GF-D8 (cell line): Measurements from ENCODE around the gene GOLGA8T.
"Not testable (repeated sequence)": the region's sequence is repeated elsewhere in the genome, so short reads cannot be mapped to it uniquely, and the experiment has no call there.

Experiments used
- DNase-seq: peaks from one replicate; lab custom pipeline; 2025; lab: John Stamatoyannopoulos, UW

GOLGA8T gene, protein sequence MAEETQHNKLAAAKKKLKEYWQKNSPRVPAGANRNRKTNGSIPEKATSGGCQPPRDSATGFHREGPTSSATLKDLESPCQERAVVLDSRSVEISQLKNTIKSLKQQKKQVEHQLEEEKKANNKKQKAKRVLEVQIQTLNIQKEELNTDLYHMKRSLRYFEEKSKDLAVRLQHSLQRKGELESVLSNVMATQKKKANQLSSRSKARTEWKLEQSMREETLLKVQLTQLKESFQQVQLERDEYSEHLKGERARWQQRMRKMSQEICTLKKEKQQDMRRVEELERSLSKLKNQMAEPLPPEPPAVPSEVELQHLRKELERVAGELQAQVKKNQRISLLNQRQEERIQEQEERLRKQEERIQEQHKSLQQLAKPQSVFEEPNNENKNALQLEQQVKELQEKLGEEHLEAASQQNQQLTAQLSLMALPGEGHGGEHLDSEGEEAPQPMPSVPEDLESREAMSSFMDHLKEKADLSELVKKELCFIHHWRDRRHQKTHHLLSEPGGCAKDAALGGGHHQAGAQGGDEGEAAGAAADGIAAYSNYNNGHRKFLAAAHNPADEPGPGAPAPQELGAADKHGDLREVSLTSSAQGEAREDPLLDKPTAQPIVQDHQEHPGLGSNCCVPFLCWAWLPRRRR

DNA sequence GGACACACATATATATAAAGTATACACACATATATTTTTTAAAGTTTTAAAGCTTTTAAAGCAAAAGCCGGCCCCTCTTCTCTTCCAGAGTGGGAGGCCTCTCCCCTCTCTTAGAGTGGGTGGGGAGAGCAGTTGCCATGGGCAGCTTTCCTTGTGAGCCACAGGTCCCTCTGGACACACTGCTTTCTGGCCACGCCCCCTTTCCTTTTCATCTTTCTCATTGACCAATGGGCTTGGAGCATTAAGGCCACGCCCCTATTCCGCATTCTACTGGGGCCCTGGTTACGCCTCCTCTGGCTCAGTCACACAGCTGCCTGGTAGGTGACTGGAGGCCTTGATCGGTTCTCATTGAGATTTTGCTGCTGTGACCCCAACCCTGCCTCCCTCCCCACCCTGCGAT lies at the start of gene GOLGA8T:
TSS of gene GOLGA8T (plus strand) at position 301 of the 400 bp plus-strand sequence. CDS start at position 399, 98 bp downstream.
- not testable (repeated sequence) for DNase-seq

DNA sequence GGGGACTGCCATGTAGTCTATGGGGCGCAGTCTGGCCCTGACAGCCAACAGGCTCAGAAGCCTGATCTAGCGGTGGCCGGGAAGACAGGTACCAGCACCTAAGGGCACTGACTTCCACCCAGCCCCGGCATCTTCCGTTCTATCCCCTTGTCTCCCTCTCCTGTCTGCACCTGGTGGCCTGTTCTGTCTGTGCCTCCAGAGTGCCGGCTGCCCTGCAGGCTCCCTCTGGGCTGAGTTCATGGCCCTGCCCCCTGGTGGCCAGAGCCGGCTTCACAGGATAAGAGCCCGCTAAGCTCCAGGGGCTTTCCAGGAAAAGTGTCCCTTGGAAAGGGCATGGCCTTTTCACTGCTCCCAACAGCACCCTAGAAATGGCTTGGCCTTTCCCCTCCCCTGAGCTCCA lies 37.0 kb upstream of the GOLGA8T start:
- not testable (repeated sequence) for DNase-seq

DNA sequence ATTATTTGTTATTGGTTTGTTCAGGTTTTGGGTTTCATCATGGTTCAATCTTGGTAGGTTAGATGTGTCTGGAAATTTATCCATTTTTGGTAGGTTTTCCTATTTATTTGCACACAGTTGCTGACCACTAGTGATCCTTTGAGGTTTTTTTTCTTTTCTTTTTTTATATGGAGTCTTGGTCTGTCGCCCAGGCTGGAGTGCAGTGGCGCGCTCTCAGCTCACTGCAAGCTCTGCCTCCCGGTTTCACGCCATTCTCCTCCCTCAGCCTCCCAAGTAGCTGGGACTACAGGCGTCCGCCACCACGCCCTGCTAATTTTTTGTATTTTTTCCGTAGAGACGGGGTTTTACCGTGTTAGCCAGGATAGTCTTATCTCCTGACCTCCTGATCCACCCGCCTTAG lies 32.0 kb upstream of the GOLGA8T start:
- DNase-seq = not testable (repeated sequence)

DNA sequence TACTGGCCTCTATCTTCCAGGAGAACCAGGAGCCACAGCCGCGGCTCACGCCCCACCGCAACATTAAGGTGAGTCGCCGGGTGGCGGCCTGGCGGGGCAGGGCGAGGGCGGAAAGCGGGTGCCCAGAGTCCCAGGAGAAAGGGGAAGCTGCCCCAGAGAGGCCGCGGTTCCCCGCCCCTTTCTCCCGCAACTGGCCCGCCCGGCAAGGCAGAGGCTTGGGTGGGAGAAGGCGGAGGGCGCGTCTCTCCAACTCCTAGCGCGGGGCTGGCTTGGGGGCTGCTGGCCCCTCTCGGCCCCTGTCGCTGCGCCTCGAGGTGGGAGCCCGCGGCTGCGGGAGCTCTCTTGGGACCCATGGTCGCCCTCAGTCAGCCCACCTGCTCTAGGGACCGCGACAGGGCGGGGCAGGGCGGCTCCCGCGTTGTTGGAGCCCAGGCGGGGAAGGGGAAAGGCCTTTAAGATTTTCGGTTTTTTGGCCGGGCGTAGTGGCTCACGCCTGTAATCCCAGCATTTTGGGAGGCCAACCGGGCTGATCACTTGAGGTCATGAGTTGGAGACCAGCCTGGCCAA lies 30.8 kb upstream of the GOLGA8T start:
- not testable (repeated sequence) for DNase-seq

DNA sequence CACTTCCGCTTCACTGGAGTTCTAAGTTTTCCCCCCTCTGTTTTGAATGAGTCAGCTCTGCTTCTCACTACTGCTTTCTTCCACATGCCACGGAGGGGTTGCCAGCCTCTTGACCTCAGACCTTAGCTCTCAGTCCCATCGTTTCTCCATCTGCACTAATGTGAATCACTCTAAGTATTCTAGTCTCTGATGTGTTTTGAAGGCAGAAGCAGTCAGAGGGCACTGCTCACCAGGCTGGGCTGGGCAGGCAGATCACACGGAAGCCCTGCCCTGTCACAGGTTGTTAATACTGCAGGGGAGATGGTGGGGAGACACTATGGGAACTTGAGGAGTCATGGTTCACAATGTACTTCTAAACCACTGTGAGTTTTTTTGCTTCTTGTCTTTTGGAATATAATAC lies 24.3 kb upstream of the GOLGA8T start:
- DNase-seq = not testable (repeated sequence)

DNA sequence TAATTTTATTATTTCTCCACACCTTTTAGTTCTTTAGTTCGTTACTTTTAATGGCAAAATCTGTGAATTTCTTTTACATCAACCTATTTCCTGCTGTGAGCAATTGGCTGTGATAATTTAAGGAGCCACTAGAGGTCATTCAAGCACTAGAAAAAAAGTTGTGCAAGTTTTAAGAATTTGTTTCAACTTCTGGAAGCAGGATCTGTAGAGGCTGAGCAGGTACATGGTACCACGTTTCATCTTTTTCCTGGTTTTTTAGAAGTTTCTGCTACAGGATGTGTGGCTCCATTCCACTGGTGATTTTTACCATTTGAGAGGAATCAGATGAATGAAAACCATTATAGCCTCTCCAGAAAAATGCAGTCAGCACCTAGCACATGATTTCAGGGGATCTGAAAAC lies 4.8 kb upstream of the GOLGA8T start:
- not testable (repeated sequence) for DNase-seq

DNA sequence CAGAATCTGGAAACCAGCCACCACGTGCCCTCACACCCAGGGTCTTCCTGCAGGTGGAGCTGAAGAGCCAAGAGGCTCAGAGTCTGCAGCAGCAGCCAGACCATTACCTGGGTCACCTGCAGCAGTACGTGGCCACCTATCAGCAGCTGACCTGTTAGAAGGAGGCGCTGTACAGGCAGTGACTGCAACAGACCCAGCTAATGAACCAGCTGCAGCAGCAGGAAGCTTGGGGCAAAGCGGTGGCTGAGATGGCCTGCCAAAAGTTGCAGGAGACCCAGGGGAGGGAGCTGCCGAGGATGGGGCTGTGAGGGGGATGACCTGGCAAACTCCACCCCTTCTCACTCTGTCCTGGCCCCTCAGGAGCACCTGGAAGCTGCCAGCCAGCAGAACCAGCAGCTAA lies 8.4 kb downstream of the GOLGA8T start:
- not testable (repeated sequence) for DNase-seq

DNA sequence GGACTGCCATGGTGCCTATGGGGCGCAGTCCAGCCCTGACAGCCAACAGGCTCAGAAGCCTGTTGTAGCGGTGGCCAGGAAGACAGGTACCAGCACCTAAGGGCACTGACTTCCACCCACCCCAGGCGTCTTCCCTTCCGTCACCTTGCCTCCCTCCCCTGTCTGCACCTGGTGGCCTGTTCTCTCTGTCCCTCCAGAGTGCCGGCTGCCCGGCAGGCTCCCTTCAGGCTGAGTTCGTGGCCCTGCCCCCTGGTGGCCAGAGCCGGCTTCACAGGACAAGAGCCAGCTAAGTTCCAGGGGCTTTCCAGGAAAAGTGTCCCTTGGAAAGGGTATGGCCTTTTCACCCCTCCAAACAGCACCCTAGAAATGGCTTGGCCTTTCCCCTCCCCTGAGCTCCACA lies 15.0 kb downstream of the GOLGA8T start:
- DNase-seq = not testable (repeated sequence)

DNA sequence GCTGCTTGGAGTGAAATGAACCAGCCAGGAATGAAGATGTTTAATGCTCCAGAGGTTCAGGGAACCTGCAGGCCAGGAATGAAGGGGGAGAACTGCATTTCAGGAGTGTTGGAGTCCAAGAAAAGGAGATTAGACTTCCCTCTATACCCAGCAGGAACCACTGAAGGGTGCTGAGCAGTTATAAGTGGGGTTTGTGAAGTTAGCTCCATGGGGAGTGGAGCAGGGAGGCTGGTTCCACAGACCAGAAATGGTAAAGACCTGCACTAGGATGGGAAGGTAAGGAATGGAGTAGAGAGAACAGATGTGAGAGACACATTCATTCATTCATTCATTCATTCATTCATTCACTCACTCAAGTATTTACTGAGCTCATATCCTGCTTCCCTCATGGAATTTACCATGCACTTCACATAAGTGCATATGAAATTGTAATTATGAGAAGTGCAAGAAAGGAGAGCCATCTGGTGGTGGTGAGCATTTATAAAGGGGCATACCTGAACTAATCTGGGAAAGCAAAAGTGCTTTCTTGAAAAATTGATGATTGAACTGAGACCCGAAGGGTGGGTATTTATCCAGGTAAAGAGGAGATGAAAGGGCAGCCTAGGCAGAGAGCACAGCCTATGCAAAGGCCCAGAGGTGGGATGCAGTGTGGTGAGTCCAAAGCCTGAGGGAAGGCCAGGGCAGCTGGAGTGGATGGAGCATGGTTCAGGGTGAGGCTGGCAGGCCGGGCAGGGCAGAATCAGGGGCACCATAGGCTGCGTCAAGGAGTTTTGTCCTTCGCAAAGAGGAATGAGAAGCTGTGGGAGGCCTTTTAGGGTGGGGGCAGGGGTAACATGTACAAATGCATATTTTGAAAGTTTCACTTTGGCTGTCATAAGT lies 27.9 kb downstream of the GOLGA8T start:
- DNase-seq = not testable (repeated sequence)

DNA sequence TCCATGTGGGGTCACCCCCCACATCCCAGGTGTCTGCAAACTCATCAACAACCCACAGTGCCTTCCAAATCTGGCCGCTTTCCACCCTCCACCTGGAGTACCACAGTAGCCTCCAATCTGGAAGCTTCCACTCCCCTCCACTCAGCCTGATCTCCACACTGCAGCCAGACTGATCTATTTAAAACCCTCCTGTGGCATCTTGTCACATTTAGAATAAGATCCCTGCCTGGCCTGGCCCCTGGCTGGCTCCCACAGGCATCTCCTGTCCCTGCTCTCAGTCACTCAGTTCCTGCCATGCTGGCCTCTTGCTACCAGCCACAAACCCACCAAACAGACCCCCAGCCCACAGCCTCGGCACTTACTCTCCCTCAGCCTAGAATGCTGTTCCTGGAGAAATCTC lies 28.9 kb downstream of the GOLGA8T start:
- not testable (repeated sequence) for DNase-seq

DNA sequence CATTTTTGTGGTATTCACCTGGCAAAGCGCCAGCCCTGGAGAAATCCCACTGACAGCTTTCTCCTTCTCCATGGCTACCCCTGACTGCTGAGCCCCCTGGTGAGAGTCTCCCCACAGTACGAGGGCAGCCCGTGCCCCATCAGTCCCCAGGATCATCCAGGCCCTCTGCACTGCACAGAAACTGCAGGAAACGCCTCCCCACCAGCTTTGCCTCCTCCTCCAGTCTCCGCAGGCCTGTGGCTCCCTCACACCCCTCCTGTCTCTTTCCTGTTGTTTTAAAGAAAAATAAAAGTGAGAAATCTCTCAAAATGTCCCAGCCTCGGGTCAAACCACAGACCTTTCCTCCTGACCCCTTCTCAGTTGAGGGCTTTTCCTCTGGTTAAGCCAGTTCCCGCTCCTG lies 29.4 kb downstream of the GOLGA8T start:
- not testable (repeated sequence) for DNase-seq

DNA sequence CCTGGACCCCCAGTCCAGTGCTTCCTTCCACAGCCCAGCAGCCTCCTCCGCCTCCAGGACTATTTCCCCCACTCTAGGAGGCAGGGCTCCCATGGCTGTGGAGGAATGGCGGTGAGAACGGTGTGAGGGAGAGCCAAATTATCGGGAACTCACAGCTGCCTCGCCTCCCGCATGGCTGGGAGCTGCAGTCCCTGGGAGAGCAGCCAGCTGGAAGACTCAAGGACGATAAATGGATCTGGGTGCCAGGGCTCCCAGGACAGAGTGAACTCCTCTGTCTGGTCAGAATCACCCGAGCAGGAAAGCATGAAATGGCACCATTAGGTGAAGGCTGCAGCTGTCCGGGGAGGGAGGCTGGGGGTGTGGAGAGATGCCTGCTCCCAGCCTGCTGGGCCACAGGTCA lies 32.6 kb downstream of the GOLGA8T start:
- DNase-seq = not testable (repeated sequence)

DNA sequence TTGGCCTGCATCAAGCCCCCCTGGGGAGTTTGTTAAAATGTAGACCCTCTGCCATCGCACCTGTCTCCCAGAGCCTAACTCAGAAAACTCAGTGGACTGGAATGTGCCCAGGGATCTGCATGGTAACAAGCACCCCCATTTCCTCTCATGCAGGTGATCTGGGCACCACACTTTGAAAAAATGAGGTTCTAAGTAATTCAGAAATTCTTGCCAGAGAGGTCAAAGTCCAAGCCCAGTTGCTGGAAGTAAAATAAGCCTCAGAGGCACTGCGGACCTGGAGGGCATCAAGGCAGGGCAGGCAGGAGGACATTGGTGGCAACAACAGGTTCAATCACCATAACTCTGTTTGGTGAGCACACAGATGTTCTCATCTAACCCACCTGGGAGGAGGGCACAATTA lies 33.0 kb downstream of the GOLGA8T start:
- DNase-seq = not testable (repeated sequence)

DNA sequence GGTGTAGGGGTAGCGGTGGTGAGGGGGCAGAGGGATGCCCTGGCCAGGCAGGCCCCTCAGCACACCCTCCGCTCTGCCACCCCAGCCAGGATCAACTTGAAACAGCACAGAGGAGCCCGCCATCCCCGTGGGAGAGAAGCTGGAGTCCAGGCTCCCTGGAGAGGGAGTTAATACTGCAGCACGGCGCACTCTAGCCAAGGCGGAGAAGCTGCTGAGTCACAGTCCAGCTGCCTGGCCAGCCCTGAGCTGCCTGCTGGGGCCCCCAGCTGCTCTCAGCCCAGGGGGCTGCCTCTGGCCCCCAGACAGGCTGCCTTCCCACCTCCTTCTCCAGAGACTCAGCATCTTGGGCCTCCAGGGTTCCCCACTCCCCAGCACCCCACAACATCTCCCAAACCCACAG lies 36.6 kb downstream of the GOLGA8T start:
- DNase-seq = not testable (repeated sequence)

DNA sequence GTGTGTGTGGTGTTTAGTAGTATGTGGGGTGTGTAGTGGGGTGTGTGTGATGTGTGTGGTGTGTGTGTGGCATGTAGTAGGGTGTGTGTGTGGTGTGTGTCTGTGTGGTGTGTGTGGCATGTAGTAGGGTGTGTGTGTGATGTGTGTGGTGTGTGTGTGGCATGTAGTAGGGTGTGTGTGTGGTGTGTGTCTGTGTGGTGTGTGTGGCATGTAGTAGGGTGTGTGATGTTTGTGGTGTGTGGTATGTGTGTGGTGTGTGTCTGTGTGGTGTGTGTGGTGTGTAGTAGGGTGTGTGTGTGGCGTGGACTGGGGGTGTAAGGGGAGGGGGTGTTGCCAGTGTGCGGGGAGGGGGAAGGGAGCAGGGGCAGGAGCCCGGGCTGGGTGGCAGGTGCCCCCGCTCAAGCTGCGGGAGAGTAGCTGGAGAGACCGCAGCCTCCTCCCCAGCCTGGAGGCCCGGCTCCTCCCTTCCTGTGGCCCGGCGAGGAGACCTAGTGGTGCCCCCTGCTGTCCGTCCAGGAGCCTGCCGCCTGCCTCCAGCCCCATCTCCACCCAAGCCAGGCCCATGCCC lies 38.3 kb downstream of the GOLGA8T start:
- DNase-seq = not testable (repeated sequence)

DNA sequence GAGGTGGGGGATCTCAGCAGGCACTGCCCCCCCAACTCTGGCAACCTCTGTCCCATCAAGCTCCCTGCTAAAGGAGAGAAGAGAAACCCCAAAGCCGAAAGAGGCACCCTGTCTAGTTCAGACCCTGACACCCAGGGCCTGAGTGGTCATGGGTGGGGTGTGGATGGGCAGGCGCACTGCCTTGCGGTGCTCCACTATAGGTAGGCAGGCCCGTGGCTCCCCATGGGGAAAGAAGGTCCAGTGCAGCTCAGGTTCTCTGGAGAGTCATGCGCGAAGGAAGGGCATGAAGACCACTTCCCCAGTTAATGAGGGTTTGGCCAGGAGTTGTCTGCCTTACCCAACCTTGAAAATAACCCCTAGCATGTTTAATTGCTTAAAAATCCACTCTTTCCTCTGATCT lies 40.4 kb downstream of the GOLGA8T start:
- DNase-seq = not testable (repeated sequence)

DNA sequence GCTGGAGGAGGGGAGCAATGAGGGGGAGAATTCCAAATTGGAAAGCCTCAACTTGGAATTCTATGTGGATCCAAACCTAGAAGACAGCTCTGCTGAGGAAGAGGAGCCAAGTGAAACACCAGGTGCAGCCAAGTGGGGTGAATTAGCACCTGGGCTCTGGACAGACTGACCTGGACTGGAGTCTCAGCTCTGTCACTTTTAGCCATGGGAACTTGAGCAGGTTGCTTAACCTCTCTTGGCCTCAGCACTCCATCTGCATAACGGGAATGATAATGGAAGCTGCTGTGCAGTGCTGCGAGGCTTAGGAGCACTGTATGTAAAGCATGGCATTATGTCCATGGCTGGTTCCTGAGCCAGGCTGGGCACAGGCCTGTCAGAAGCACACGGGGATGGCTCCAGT lies 41.8 kb downstream of the GOLGA8T start:
- not testable (repeated sequence) for DNase-seq

DNA sequence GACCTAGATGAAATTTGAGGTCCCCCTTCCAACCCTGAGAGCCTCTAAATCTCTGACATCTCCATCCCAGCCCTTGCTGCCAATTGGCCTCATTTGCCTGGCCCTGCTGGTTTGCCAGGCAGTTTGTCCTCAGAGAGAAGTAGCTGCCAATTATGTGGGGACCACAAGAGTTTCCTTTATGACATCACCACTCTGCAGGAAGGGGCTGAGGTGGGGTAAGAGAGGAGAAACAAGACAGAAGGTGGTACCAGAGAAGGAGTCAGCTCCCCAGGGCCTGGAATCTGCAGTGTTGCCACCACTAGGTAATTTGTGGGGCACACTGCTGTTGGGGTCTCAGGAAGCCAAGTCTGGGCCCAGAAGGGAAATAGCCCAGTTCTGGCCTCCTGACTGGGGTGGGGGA lies 45.0 kb downstream of the GOLGA8T start:
- not testable (repeated sequence) for DNase-seq

DNA sequence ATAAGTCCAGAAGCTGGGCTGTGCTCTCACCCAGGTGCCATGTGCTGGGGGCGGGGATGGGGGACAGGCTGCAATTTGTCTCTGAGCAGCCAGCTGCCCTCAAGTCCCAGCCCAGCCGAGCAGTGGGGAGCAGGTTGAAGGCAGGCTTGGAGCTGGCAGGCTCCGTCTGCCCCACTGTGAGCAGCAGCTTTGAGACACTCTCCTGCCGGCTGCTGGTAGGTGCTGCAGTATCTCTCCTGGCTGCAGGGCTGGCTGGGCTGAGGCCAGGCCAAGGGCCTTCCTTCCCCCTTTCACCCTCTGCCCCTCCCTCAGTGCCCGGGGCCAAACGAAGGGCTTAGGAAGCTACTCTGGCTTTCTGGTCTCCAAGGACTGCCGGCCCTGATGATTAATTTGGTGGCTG lies 50.6 kb downstream of the GOLGA8T start:
- DNase-seq = not testable (repeated sequence)

DNA sequence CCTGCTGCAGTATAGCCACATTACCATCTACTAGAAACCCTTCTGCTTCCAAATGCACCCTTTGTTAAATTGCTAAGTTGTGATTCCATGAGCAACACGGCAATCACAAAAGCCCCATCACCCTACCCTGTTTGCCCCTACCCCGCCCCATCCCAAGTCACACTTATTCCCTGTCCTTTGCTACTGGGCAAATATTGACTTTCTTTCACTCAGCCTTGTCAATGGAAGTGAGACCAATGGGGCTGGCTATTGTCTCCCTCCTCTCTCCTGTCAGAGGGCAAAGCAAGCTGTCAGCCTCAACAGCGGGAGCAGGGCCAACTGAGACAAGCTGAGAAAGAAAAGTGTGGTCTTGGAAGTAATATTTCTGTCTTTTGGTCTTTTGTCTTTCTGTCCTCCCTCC lies 52.6 kb downstream of the GOLGA8T start:
- not testable (repeated sequence) for DNase-seq

DNA sequence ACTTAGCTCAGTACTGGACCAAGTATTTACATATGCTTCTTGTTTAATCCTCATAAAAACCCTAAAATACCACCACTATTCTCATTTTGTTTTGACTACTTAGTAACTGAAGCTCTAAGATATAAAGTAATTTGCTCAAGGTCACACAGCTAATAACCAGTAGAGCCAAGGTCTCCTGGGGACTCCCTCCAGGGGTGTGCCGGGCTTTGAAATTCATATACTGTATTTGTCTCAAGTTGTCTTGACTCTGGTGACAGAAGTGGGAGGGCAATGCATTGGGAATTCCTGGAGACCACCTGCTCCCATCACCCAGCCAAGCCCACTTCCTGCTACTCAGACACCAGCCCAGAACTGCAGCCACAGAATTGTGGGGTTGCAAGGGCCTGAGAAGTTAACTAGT lies 54.9 kb downstream of the GOLGA8T start:
- not testable (repeated sequence) for DNase-seq

DNA sequence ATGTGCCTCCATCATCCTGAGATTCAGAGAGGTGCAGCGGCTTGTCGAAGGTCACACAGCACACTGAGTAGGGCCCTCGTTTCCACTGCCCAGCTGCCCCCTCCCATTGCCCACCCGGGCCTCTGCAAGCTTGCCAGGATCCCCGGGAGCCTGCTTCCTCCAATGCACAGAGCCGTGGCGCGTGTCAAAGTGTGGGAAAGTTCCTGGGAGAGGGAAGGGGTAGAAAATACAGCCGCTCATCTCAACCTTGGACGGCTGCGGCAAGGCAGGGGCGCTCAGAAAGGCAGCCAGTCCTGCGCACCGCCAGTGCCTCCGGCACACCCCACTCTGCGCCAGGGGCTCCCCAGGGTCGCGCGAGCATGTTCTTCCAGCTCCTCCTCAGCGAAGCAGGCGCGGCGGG lies 56.3 kb downstream of the GOLGA8T start:
- DNase-seq = not testable (repeated sequence)
